LNCaP clone FGC (cell line): ENCODE data around the gene LRTM2.
A peak's percentile ranks its signal among the peaks of the same experiment; 100 is the strongest.

Experiments used
- DNase-seq: peaks from one replicate; pipeline ENCODE4 v3.0.0-alpha.2; 2011; ENCODE audit warnings: low read depth
- H3K4me3 ChIP-seq: 2 replicates; pipeline ENCODE4 v1.5.1; 2011; ENCODE audit warnings: mild to moderate bottlenecking, low read depth, low read length, control low read depth
- CTCF ChIP-seq: IDR thresholded peaks from 2 replicates; pipeline ENCODE4 v1.5.1; 2012; ENCODE audit warnings: mild to moderate bottlenecking; ENCODE audit not compliant: control insufficient read depth, insufficient read depth; ENCODE audit errors: extremely low read depth

The LRTM2 gene

DNA sequence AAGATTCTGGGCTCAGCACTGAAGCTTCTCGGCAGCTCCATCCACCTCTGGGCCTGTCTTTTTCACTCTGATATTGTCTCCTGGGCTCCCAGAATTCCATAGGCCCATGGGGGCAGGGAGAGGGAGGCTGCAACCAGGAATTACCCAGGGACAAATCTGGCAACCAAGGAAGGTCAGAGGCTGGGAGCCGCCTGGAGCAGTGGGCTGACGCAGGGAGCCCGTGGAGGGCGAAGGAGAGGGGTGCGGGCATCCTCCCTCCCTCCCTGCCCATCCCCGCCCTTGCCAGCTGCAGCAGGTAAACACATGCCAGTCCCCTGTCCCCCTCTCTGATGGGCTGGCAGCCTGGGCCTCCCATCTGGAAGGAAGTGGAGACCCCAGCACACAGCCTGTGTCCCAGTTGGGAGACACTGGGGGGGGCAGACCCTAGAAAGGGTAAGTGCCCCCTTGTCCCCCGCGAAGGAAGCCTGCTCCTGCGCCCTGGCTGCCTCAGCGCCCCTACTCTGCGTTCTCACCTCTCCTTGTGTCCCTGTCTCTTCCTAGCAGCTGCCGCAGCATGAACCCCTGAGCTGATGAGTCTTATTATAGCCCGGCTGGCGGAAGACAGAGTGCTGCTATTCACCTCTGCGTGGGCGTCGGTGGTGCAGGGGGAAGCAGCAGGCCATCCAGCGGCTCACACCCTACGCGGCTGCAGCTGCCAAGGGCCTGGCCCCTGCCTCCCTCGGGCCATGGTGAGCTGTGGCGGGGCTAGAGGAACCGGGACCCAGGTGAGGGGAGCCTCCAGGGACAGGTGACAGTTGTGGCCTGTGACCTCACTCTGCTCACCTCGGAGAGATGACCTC, 6.7 kb downstream of the LRTM2 start:
- TF ChIP-seq CTCF, result no peak
- DNase-seq, result no peak
- H3K4me3 ChIP-seq, result no peak overlapping the region

DNA sequence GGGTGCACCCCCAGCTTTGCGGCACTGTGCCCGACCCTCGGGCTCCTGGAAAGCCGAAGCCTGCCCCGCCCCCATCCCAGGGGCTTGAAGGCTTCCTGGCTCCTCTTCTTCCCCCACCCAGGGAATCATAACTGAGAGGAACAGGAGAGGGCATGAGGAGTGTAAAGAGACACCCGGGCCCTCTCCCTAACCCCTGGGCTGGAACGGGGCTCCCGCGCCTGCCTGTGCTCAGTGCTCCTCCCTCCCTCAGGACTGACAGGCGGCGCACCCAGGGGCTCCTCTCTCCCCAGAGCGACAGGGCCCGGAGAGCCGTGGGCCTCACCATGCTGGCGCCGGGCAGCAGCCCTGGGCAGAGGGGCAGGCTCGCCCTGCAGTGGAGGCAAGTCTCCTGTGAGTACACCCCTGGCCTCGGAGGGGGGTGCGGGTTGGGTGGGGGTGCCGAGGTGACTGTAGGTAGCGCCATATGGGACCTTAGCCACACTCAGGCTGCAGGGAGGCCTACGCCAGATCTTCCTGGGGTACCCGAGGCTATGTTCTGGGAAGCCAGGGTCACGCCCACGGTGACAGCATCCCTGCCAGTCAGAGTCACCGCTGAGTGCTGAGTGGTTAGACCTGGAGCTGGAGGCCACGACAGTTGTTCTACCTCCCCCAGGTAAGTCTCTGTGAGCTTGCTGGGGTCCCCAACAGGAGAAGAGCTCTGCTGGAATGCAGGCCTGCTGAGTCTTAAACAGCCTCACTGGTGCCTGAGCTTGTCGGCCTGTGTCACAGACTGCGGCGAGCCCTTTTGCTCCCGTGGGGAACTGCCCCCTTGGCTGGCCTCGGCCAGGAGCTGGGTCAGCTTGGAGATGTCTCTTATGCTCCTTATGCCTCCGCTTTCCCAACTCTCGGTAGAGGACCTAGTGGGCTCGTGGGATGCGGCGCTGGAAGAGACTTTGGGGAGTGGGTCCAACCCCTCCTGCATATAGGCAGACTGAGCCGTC, 7.8 kb downstream of the LRTM2 start:
- H3K4me3 ChIP-seq, result no peak overlapping the region
- DNase-seq, result no peak
- no peak for TF ChIP-seq CTCF

DNA sequence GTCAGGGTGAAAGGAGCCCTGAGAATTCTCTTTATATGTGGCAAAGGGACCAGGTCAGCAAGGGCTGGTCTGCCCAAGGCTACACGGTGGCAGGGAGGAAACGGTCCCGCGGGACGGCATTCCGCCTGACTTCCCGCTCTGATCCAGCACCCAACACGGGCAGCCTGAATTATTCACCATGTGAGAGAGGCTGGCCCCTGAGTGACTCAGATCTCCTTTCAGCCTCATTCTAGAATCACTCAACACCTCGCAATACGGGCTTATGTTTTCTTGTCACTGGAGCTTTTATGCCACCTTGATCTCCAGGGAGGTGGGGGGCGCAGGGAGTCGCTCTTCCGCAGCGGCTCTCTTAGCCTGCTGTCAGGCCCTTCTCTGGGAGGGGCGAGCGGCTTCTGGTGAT, 8.5 kb downstream of the LRTM2 start:
- DNase-seq, result no peak

GRCh38 chr12:1829306-1829900, 9.0 kb downstream of the LRTM2 start:
- TF ChIP-seq CTCF, result no peak
- DNase-seq, result no peak

More for the DNA sequence above, 8.5 kb downstream of the LRTM2 start:
- no peak for TF ChIP-seq CTCF
- no peak overlapping the region for H3K4me3 ChIP-seq

GRCh38 chr12:1830401-1830845, 10.1 kb downstream of the LRTM2 start:
- no peak for DNase-seq
- H3K4me3 ChIP-seq, result peak overlapping the region; percentile 24; the same call in 1 of the 2 replicates
- no peak for TF ChIP-seq CTCF

More at GRCh38 chr12:1829306-1829900, 9.0 kb downstream of the LRTM2 start:
- no peak overlapping the region for H3K4me3 ChIP-seq

- peak overlapping the region; percentile 24; the same call in 1 of the 2 replicates for H3K4me3 ChIP-seq
- peak; percentile 89 for DNase-seq
- no peak for TF ChIP-seq CTCF
These were observed 10.9 kb downstream of the LRTM2 start for GRCh38 chr12:1830981-1831963.
